ENCODE measurements around the gene ACER2.

GRCh38 chr9:19405771-19406170 is 3.0 kb upstream of the ACER2 start:
- TF ChIP-seq, protein P1, sequence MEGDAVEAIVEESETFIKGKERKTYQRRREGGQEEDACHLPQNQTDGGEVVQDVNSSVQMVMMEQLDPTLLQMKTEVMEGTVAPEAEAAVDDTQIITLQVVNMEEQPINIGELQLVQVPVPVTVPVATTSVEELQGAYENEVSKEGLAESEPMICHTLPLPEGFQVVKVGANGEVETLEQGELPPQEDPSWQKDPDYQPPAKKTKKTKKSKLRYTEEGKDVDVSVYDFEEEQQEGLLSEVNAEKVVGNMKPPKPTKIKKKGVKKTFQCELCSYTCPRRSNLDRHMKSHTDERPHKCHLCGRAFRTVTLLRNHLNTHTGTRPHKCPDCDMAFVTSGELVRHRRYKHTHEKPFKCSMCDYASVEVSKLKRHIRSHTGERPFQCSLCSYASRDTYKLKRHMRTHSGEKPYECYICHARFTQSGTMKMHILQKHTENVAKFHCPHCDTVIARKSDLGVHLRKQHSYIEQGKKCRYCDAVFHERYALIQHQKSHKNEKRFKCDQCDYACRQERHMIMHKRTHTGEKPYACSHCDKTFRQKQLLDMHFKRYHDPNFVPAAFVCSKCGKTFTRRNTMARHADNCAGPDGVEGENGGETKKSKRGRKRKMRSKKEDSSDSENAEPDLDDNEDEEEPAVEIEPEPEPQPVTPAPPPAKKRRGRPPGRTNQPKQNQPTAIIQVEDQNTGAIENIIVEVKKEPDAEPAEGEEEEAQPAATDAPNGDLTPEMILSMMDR (conservative IDR thresholded peaks at IDR 0.05; ENCODE audit: low read depth in 2 of 2), result peak in 1 of 2 experiments; percentile 16; a peak in 1 of 4 replicates
- TF ChIP-seq EZH2phosphoT487 (IDR thresholded peaks at IDR 0.05; ENCODE audit: unreplicated experiment), result no peak
- TF ChIP-seq, protein P2, sequence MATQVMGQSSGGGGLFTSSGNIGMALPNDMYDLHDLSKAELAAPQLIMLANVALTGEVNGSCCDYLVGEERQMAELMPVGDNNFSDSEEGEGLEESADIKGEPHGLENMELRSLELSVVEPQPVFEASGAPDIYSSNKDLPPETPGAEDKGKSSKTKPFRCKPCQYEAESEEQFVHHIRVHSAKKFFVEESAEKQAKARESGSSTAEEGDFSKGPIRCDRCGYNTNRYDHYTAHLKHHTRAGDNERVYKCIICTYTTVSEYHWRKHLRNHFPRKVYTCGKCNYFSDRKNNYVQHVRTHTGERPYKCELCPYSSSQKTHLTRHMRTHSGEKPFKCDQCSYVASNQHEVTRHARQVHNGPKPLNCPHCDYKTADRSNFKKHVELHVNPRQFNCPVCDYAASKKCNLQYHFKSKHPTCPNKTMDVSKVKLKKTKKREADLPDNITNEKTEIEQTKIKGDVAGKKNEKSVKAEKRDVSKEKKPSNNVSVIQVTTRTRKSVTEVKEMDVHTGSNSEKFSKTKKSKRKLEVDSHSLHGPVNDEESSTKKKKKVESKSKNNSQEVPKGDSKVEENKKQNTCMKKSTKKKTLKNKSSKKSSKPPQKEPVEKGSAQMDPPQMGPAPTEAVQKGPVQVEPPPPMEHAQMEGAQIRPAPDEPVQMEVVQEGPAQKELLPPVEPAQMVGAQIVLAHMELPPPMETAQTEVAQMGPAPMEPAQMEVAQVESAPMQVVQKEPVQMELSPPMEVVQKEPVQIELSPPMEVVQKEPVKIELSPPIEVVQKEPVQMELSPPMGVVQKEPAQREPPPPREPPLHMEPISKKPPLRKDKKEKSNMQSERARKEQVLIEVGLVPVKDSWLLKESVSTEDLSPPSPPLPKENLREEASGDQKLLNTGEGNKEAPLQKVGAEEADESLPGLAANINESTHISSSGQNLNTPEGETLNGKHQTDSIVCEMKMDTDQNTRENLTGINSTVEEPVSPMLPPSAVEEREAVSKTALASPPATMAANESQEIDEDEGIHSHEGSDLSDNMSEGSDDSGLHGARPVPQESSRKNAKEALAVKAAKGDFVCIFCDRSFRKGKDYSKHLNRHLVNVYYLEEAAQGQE (IDR thresholded peaks at IDR 0.05; ENCODE audit: unreplicated experiment), result no peak
- no peak for TF ChIP-seq POLR2AphosphoS5 (IDR thresholded peaks at IDR 0.05; ENCODE audit: low read depth)
- TF ChIP-seq EZH2 (IDR thresholded peaks at IDR 0.05; ENCODE audit: low read depth, unreplicated experiment), result no peak
- TF ChIP-seq, protein P3, sequence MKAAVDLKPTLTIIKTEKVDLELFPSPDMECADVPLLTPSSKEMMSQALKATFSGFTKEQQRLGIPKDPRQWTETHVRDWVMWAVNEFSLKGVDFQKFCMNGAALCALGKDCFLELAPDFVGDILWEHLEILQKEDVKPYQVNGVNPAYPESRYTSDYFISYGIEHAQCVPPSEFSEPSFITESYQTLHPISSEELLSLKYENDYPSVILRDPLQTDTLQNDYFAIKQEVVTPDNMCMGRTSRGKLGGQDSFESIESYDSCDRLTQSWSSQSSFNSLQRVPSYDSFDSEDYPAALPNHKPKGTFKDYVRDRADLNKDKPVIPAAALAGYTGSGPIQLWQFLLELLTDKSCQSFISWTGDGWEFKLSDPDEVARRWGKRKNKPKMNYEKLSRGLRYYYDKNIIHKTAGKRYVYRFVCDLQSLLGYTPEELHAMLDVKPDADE (IDR thresholded peaks at IDR 0.05), result no peak
- TF ChIP-seq STAT1 (IDR thresholded peaks at IDR 0.05; ENCODE audit: unreplicated experiment), result no peak
- TF ChIP-seq NANOG (IDR thresholded peaks at IDR 0.05; ENCODE audit: borderline replicate concordance), result no peak
- TF ChIP-seq CREB1 (CRISPR knock-in tag; IDR thresholded peaks at IDR 0.05; ENCODE audit: low read depth), result no peak
- TF ChIP-seq JUNB (IDR thresholded peaks at IDR 0.05; ENCODE audit: unreplicated experiment), result no peak
- no peak for TF ChIP-seq ZNF331 (CRISPR knock-in tag; IDR thresholded peaks at IDR 0.05; ENCODE audit: low read depth)
- TF ChIP-seq ZNF114 (CRISPR knock-in tag; IDR thresholded peaks at IDR 0.05), result no peak

All from GM23338 (cell line).